A673 (cell line): ENCODE measurements around the gene RASSF10. TPM values are rescaled to one million over a fixed set of nuclear protein-coding genes. Genes with fewer than 3 reads are reported as not detected.

ENCODE experiments used
- BruUV-seq: library from RNA; stranded (reverse); fragments of 400-500 nt; replicated peaks from 2 replicates; lab custom pipeline; 2021; lab: Mats Ljungman, UMichigan
- CTCF ChIA-PET: fragments of 300-600 bp; sonication (Branson Sonifier 250); formaldehyde crosslinking; loops from one replicate; lab custom pipeline; 2022; ENCODE audit warnings: antibody characterized with exemption; lab: Charles Lee
- POLR2A ChIA-PET: fragments of 300-600 bp; sonication (Branson Sonifier 250); formaldehyde crosslinking; loops from one replicate; lab custom pipeline; 2022; ENCODE audit warnings: antibody characterized with exemption; ENCODE audit not compliant: low non-redundant PET; lab: Charles Lee
- DNase-seq: peaks from one replicate; pipeline ENCODE4 v3.0.0-alpha.2; 2015; ENCODE audit warnings: low spot score
- H3K27ac ChIP-seq: fragments of 200-600 bp; sonication (generic); 2 replicates; pipeline ENCODE4 v1.5.1; 2016; ENCODE audit warnings: mixed run types, low read depth, mild to moderate bottlenecking, mixed read lengths, antibody characterized with exemption, low read length; ENCODE audit not compliant: poor library complexity, severe bottlenecking
- H3K27me3 ChIP-seq: fragments of 200-600 bp; sonication (generic); replicated peaks from 2 replicates; pipeline ENCODE4 v1.6.1; 2017; ENCODE audit warnings: mixed run types, low read depth, mild to moderate bottlenecking, mixed read lengths, antibody characterized with exemption, low read length; ENCODE audit not compliant: insufficient read depth, poor library complexity
- H3K36me3 ChIP-seq: fragments of 200-600 bp; sonication (generic); 2 replicates; pipeline ENCODE4 v1.6.1; 2016; ENCODE audit warnings: mixed run types, mild to moderate bottlenecking, mixed read lengths, antibody characterized with exemption, low read length; ENCODE audit not compliant: insufficient read depth, poor library complexity, severe bottlenecking
- H3K4me1 ChIP-seq: fragments of 200-600 bp; sonication (generic); 2 replicates; pipeline ENCODE4 v1.6.1; 2017; ENCODE audit warnings: mixed run types, mild to moderate bottlenecking, mixed read lengths, antibody characterized with exemption, low read length; ENCODE audit not compliant: insufficient read depth, poor library complexity, severe bottlenecking
- H3K4me3 ChIP-seq: fragments of 200-600 bp; sonication (generic); 2 replicates; pipeline ENCODE4 v1.5.1; 2016; ENCODE audit warnings: low read depth, mixed run types, mild to moderate bottlenecking, mixed read lengths, low read length; ENCODE audit not compliant: poor library complexity, severe bottlenecking
- H3K9me3 ChIP-seq: fragments of 200-600 bp; sonication (generic); 2 replicates; pipeline ENCODE4 v1.6.1; 2016; ENCODE audit warnings: mixed run types, low read depth, mild to moderate bottlenecking, mixed read lengths, antibody characterized with exemption, low read length; ENCODE audit not compliant: poor library complexity, severe bottlenecking
- CTCF ChIP-seq: fragments of 300-800, 200-600 bp; sonication (generic); conservative IDR thresholded peaks from 2 replicates; pipeline ENCODE4 v1.5.1; 2017; ENCODE audit warnings: low read depth, mild to moderate bottlenecking, antibody characterized with exemption, low read length, moderate library complexity, mixed read lengths
- EZH2 ChIP-seq: fragments of 200-600 bp; sonication (generic); IDR thresholded peaks from 2 replicates; pipeline ENCODE4 v1.6.1; 2017; ENCODE audit warnings: borderline replicate concordance, low read depth, mild to moderate bottlenecking, mixed read lengths, antibody characterized with exemption, low read length; ENCODE audit not compliant: poor library complexity, severe bottlenecking
- intact Hi-C: fragments of 100-400 bp; cut with micrococcal nuclease; formaldehyde crosslinking; loops from one replicate; pipeline ENCODE4 v1.10.0; 2022; ENCODE audit not compliant: unreplicated experiment
- total RNA-seq: library from RNA; stranded (reverse); gene quantifications from 2 replicates; pipeline ENCODE4 v1.2.3, GENCODE V29; 2021

Gene RASSF10
- total RNA-seq, 1 experiment from 2014 or later, result 0.15 TPM

GRCh38 chr11:13045734-13046133 lies 36.6 kb downstream of the RASSF10 start:
- intact Hi-C loops, result no loop called here
- no peak for DNase-seq
- Histone ChIP-seq H3K27ac (no peak overlapping the region), H3K36me3 (no peaks in the 10 kb centered on the region), H3K9me3 (no peaks in the 10 kb centered on the region), H3K4me1 (no peaks in the 10 kb centered on the region), H3K4me3 (no peak overlapping the region), H3K27me3 (peaks cover 27% of the 10 kb centered on the region)
- TF ChIP-seq EZH2 (no peak), CTCF (no peak)
- CTCF ChIA-PET, result no interaction called here
- no TSS peak for BruUV-seq
- POLR2A ChIA-PET, result interaction anchor here (0.6 kb wide), 2 partner anchors 12 to 401 kb away, joined by 3 read pairs; no protein-coding TSS in a partner anchor

- Histone ChIP-seq H3K4me3 (no peak overlapping the region), H3K4me1 (no peaks in the 10 kb centered on the region), H3K27ac (no peak overlapping the region), H3K27me3 (peaks cover 21% of the 10 kb centered on the region), H3K9me3 (no peaks in the 10 kb centered on the region), H3K36me3 (no peaks in the 10 kb centered on the region)
- POLR2A ChIA-PET, result interaction anchor here (0.6 kb wide), 1 partner anchor 13 kb away, joined by 3 read pairs; no protein-coding TSS in a partner anchor
- TF ChIP-seq CTCF (no peak), EZH2 (no peak)
- DNase-seq, result no peak
- BruUV-seq, result no TSS peak
- intact Hi-C loops, result no loop called here
- CTCF ChIA-PET, result no interaction called here
These were observed 37.8 kb downstream of the RASSF10 start for GRCh38 chr11:13046637-13047570.

- H3K9me3 ChIP-seq, result no peaks in the 10 kb centered on the region
- no peak overlapping the region for H3K27ac ChIP-seq
- intact Hi-C loops, result no loop called here
- TF ChIP-seq CTCF (no peak), EZH2 (no peak)
- H3K4me1 ChIP-seq, result no peaks in the 10 kb centered on the region
- BruUV-seq, result no TSS peak
- no peak for DNase-seq
- POLR2A ChIA-PET, result no interaction called here
- peaks cover 19% of the 10 kb centered on the region for H3K27me3 ChIP-seq
- H3K4me3 ChIP-seq, result no peak overlapping the region
- no peaks in the 10 kb centered on the region for H3K36me3 ChIP-seq
- CTCF ChIA-PET, result no interaction called here
These were observed 38.8 kb downstream of the RASSF10 start for GRCh38 chr11:13047884-13048283.
